ENCODE measurements around the gene TMEM176B. TPM values are rescaled to one million over a fixed set of nuclear protein-coding genes. Genes with fewer than 3 reads are reported as not detected.

Gene TMEM176B
- total RNA-seq, 1 experiment from 2014 or later = not detected

GRCh38 chr7:150787321-150788281 is 12.6 kb downstream of the TMEM176B start:
- H2AFZ ChIP-seq (ENCODE audit: low read length) = no peak overlapping the region
- no peak overlapping the region for H3K9ac ChIP-seq (ENCODE audit: low read length)
- no TSS peak for BruUV-seq (replicated peaks)
- no peaks in the 10 kb centered on the region for H3K9me3 ChIP-seq (ENCODE audit: low read length)
- no peaks in the 10 kb centered on the region for H3K9me2 ChIP-seq (replicated peaks; ENCODE audit: low read length)
- CTCF ChIA-PET = no interaction called here
- H3K79me2 ChIP-seq (ENCODE audit: low read length) = no peaks in the 10 kb centered on the region
- no peaks in the 10 kb centered on the region for H3K4me1 ChIP-seq (ENCODE audit: insufficient read depth, low read length)
- no peak for TF ChIP-seq CTCF (conservative IDR thresholded peaks at IDR 0.05; ENCODE audit: low read depth, low read length)
- no peak for TF ChIP-seq EZH2phosphoT487 (IDR thresholded peaks at IDR 0.05; ENCODE audit: borderline replicate concordance, low read length)
- TF ChIP-seq EZH2 (IDR thresholded peaks at IDR 0.05; ENCODE audit: low read length, unreplicated experiment) = no peak
- no peaks in the 10 kb centered on the region for H4K20me1 ChIP-seq (ENCODE audit: low read length)
- POLR2A ChIA-PET (ENCODE audit: unreplicated experiment) = interaction anchor here (0.5 kb wide), 1 partner anchor 140 kb away, joined by 3 read pairs; no protein-coding TSS in a partner anchor
- H3K4me2 ChIP-seq (ENCODE audit: low read length) = no peak overlapping the region
- H3K36me3 ChIP-seq (ENCODE audit: low read depth, low read length) = no peaks in the 10 kb centered on the region
- DNase-seq = no peak
- intact Hi-C loops (cut with micrococcal nuclease) = no loop called here
- H3K27me3 ChIP-seq (ENCODE audit: low read length) = peaks cover 92% of the 10 kb centered on the region
- no peak overlapping the region for H3K4me3 ChIP-seq (ENCODE audit: low read length)
- H3F3A ChIP-seq (ENCODE audit: low read length, unreplicated experiment) = no peaks in the 10 kb centered on the region
- no peak overlapping the region for H3K27ac ChIP-seq (ENCODE audit: low read length)
- ATAC-seq = no peak

- no peak overlapping the region for H3K4me2 ChIP-seq (ENCODE audit: low read length)
- no peaks in the 10 kb centered on the region for H3K79me2 ChIP-seq (ENCODE audit: low read length)
- TF ChIP-seq EZH2 (IDR thresholded peaks at IDR 0.05; ENCODE audit: low read length, unreplicated experiment) (no peak), EZH2phosphoT487 (IDR thresholded peaks at IDR 0.05; ENCODE audit: borderline replicate concordance, low read length) (no peak), CTCF (conservative IDR thresholded peaks at IDR 0.05; ENCODE audit: low read depth, low read length) (no peak)
- no peaks in the 10 kb centered on the region for H3K9me3 ChIP-seq (ENCODE audit: low read length)
- DNase-seq = no peak
- H3F3A ChIP-seq (ENCODE audit: low read length, unreplicated experiment) = no peaks in the 10 kb centered on the region
- no peak overlapping the region for H3K4me3 ChIP-seq (ENCODE audit: low read length)
- no peak for ATAC-seq
- H3K4me1 ChIP-seq (ENCODE audit: insufficient read depth, low read length) = no peaks in the 10 kb centered on the region
- H3K27me3 ChIP-seq (ENCODE audit: low read length) = peaks cover 76% of the 10 kb centered on the region
- intact Hi-C loops (cut with micrococcal nuclease) = no loop called here
- H3K27ac ChIP-seq (ENCODE audit: low read length) = no peak overlapping the region
- no peak overlapping the region for H3K9ac ChIP-seq (ENCODE audit: low read length)
- BruUV-seq (replicated peaks) = no TSS peak
- ChIA-PET POLR2A (ENCODE audit: unreplicated experiment) (no interaction called here), CTCF (no interaction called here)
- no peaks in the 10 kb centered on the region for H3K9me2 ChIP-seq (replicated peaks; ENCODE audit: low read length)
- no peak overlapping the region for H2AFZ ChIP-seq (ENCODE audit: low read length)
- H4K20me1 ChIP-seq (ENCODE audit: low read length) = no peaks in the 10 kb centered on the region
- H3K36me3 ChIP-seq (ENCODE audit: low read depth, low read length) = no peaks in the 10 kb centered on the region
Measured at GRCh38 chr7:150784954-150785353, 15.2 kb downstream of the TMEM176B start.
